Ishikawa (cell line): Measurements from ENCODE around the gene UBE2O.

Source experiments
- CEBPB ChIP-seq: IDR thresholded peaks from 2 replicates; pipeline ENCODE4 v1.6.1; 2012
- EP300 ChIP-seq: IDR thresholded peaks from 2 replicates; pipeline ENCODE4 v1.6.1; 2012; ENCODE audit warnings: borderline replicate concordance
- FOXM1 ChIP-seq: IDR thresholded peaks from 2 replicates; pipeline ENCODE4 v1.6.1; 2012; ENCODE audit warnings: low read depth, borderline replicate concordance
- MAX ChIP-seq: IDR thresholded peaks from 2 replicates; pipeline ENCODE4 v1.6.1; 2012
- REST ChIP-seq: IDR thresholded peaks from 2 replicates; pipeline ENCODE4 v1.6.1; 2012; ENCODE audit warnings: low read depth, mild to moderate bottlenecking
- TAF1 ChIP-seq: IDR thresholded peaks from 2 replicates; pipeline ENCODE4 v1.6.1; 2012; ENCODE audit warnings: low read depth, mild to moderate bottlenecking
- TEAD4 ChIP-seq: IDR thresholded peaks from 2 replicates; pipeline ENCODE4 v1.6.1; 2012

GRCh38 chr17:76408037-76408849, 44.7 kb downstream of the UBE2O start:
- TF ChIP-seq TEAD4 (no peak), MAX (no peak), EP300 (no peak), TAF1 (no peak), REST (no peak), CEBPB (no peak), FOXM1 (no peak)
